Measurements from ENCODE around the gene ANKAR.
"Not testable (repeated sequence)": the region's sequence is repeated elsewhere in the genome, so short reads cannot be mapped to it uniquely, and the experiment has no call there.

Gene ANKAR

DNA sequence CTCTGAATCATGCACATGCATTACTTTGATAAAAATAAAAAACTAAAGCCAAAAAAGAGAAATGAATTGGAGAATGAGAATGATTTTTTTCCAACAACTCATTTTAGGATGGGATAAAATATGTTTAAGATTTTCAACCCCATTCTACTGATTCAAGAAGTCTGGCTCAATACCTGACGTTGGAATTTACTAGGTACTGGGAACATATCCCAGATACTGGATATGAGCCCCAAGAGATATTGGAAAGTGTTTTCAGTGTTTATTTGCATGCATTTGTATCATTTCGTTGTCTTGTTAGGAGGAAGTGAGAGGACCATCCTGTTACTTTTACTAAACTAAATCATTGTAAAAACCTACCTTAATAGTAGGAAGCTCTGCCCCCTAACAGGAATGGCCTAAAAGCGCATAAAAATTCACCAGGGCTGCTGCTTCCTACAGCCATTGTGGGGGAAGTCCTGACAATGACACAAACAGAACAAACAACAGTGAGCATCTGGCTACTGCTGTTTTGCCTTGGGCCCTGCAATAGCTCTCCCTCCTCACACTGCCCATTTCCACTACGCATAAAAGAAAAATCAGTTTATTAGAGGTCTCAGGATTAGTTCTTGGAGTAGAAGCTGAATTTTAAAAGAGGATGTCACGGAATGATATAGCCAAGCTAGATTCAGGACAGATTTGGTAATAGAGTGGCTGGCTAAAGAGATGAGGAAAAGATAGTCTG is 35.2 kb downstream of the ANKAR start:
- no peak for FAIRE-seq

DNA sequence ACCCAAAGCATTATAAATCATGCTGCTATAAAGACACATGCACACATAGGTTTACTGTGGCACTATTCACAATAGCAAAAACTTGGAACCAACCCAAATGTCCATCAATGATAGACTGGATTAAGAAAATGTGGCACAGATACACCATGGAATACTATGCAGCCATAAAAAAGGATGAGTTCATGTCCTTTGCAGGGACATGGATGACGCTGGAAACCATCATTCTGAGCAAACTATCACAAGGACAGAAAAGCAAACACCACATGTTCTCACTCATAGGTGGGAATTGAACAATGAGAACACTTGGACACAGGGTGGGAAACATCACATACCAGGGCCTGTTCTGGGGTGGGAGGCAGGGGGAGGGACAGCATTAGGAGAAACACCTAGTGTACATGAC is 43.1 kb downstream of the ANKAR start:
- FAIRE-seq, result not testable (repeated sequence)

DNA sequence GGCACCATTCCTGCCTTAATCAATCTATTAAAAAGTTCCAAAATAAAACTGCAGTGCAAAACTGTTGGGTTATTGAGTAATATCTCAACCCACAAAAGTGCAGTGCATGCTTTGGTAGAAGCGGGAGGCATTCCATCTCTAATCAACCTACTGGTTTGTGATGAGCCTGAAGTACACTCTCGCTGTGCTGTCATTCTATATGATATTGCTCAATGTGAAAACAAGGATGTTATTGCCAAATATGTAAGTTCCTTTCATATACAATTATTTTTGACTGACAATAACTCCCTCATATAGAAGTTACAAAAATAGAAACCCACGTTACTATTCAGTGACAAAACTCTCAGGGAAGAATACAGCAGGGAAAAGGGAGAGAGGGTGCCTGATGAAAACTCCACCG is 45.1 kb downstream of the ANKAR start:
- FAIRE-seq, result no peak

DNA sequence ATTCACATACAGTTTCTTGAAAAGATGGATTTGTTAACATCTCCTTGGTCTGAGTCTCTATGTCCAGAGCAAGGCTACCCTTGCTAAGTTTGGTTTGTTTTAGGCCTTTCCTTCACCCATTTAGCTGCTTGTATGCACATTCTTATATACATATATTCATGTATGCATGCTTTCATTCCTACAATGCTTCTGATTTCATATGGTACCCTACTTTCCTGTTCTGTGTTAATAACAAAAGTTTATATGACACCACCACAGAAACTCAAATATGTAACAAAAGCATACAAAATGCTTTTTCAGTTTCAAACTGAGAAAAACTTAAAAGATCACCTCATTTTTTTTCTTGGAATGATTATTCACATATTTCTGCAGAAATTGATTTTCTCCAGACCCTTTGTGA is 48.7 kb downstream of the ANKAR start:
- FAIRE-seq, result no peak
